Uterus (tissue), 2 donors: ENCODE data around the gene FHIT.

Experiments used
- CTCF ChIP-seq, 4 experiments: fragments of 200-600 bp in 2 of 4; fragments of 450-650 bp in 2 of 4; sonication (generic) in 2 of 4; IDR thresholded peaks; one replicate each; pipeline ENCODE4 v1.5.1; 2016 to 2019; ENCODE audit warnings: antibody characterized with exemption in 4 of 4, mild to moderate bottlenecking in 2 of 4, moderate library complexity in 1 of 4
- POLR2A ChIP-seq, 2 donors: fragments of 450-650 bp; IDR thresholded peaks; one replicate each; pipeline ENCODE4 v1.6.1; 2016; ENCODE audit warnings: antibody characterized with exemption in 2 of 2, mild to moderate bottlenecking in 1 of 2, moderate library complexity in 1 of 2

- TF ChIP-seq CTCF (IDR thresholded peaks at IDR 0.05) (no peak), POLR2A (IDR thresholded peaks at IDR 0.05) (no peak)
Measured at GRCh38 chr3:61149236-61149635, 102.0 kb downstream of the FHIT start.
